Activated B cell treated with CpG ODN at 0.5 μM for 24 hours (primary cell): ENCODE results near the gene SMG6. TPM values are rescaled to one million over a fixed set of nuclear protein-coding genes. Genes with fewer than 3 reads are reported as not detected.
"Not testable (repeated sequence)": the region's sequence is repeated elsewhere in the genome, so short reads cannot be mapped to it uniquely, and the experiment has no call there.

ENCODE experiments used
- ATAC-seq: fragments of 200-7000 bp; cut with Tn5 transposase; one replicate; pipeline ENCODE4 v1.10.0; 2021; ENCODE audit warnings: low read depth, mild to moderate bottlenecking, moderate library complexity
- CTCF ChIA-PET: fragments of 350-600 bp; sonication (Branson Sonifier 250); formaldehyde crosslinking; loops from one replicate; lab custom pipeline; 2021; ENCODE audit warnings: antibody characterized with exemption; lab: Charles Lee
- POLR2A ChIA-PET: fragments of 350-600 bp; sonication (Branson Sonifier 250); formaldehyde crosslinking; loops from one replicate; lab custom pipeline; 2021; ENCODE audit warnings: antibody characterized with exemption; lab: Charles Lee
- DNase-seq: peaks from one replicate; pipeline ENCODE4 v3.0.0; 2022
- H3K27ac Mint-ChIP-seq: one replicate; pipeline ENCODE4 v1.8.0; 2020; ENCODE audit warnings: mixed read lengths
- H3K27me3 Mint-ChIP-seq: one replicate; pipeline ENCODE4 v1.8.0; 2021; ENCODE audit warnings: mixed read lengths
- H3K36me3 Mint-ChIP-seq: one replicate; pipeline ENCODE4 v1.8.0; 2021; ENCODE audit warnings: low read depth, mixed read lengths
- H3K4me1 Mint-ChIP-seq: one replicate; pipeline ENCODE4 v1.8.0; 2021; ENCODE audit warnings: mixed read lengths
- H3K4me3 Mint-ChIP-seq: one replicate; pipeline ENCODE4 v1.8.0; 2020; ENCODE audit warnings: mild to moderate bottlenecking, mixed read lengths
- H3K9me3 Mint-ChIP-seq: one replicate; pipeline ENCODE4 v1.8.0; 2020; ENCODE audit warnings: mixed read lengths
- intact Hi-C: fragments of 100-400 bp; cut with micrococcal nuclease; formaldehyde crosslinking; loops from one replicate; pipeline ENCODE4 v1.15.1; 2024
- total RNA-seq: library from RNA; stranded (reverse); gene quantifications from 2 replicates; pipeline ENCODE4 v1.2.3, GENCODE V29; 2022
- TF ChIP-seq, protein P1 (sequence below): fragments of 200-600 bp; IDR thresholded peaks from one replicate; pipeline ENCODE4 v1.8.0; 2022; ENCODE audit warnings: antibody characterized with exemption, mild to moderate bottlenecking

Gene SMG6
- total RNA-seq, 1 donor from 2014 or later: 30.5 TPM

DNA sequence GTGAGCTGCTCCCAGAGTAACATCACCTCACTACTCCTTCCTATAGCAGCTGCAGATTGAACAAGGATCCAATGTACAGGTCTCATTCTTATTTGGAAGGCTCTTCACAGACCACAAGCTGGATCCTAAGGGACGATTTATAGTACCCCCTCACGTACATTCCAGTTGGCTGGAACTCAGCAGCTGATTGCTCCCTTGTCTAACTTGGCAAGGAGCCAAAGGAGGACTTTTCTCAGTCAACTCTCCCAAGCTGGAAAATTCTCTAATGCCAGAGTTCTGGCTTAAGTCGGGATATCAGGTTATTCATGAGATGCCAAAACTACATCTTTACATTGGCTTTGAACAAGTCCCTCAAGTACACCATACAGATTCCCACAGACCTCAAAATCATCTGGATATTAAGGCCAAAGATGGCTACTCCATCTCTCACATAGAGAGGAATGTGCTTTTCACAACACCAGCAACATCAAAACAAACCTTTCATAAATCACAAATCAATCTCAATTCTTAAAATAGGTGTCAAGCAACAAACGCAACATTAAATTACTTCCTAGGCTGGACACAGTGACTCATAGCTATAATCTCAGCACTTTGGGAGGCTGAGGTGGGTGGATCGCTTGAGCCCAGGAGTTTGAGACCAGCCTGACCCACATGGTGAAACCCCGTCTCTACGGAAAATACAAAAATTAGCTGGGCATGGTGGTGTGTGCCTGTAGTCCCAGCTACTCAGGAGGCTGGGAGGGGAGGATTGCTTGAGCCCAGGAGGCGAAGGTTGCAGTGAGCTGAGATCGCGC lies 39.3 kb downstream of the SMG6 start:
- intact Hi-C loops: no loop called here
- no peak overlapping the region for H3K27ac Mint-ChIP-seq
- H3K4me3 Mint-ChIP-seq: no peak overlapping the region

DNA sequence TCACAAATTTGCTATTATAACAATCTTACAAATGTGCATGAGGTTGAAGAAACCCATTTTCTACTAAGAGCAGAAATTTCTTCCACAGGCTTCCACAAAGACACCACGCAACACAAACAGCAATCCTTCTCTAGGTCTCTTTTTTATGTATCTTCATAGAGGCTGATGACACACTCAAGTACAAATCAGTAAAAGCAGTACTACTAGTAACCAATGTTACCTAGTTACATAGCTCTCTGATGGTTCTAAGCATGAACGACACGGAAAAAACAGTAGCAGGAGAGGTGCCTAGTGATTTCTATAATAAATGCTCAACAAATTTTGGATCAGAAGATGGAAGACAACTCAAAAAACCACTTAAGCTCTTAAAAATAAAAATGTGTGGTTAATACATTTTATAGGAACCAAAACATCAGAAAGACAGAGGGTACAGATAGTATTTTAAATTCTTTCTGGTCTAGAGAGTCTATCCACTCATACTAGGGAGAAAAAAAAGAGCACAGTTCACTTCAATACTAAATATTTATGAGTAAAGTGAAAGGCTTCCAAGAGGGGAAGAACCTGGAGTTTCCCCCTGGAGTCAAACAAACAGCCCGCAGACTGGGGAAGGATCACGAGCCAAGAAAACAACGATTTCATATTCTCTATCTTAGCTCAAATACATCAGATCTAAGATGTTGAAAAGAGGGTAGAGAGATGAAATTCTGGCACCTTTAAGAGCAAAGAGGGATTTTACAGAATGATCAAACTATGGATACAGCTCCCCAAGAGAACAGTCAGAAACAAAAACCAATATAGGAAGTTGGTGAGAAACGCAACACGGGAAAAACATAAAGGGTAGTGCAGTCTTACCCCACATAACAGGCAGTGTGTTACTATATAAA lies 40.2 kb downstream of the SMG6 start:
- peaks cover 46% of the 10 kb centered on the region for H3K36me3 Mint-ChIP-seq
- TF ChIP-seq, protein P1, sequence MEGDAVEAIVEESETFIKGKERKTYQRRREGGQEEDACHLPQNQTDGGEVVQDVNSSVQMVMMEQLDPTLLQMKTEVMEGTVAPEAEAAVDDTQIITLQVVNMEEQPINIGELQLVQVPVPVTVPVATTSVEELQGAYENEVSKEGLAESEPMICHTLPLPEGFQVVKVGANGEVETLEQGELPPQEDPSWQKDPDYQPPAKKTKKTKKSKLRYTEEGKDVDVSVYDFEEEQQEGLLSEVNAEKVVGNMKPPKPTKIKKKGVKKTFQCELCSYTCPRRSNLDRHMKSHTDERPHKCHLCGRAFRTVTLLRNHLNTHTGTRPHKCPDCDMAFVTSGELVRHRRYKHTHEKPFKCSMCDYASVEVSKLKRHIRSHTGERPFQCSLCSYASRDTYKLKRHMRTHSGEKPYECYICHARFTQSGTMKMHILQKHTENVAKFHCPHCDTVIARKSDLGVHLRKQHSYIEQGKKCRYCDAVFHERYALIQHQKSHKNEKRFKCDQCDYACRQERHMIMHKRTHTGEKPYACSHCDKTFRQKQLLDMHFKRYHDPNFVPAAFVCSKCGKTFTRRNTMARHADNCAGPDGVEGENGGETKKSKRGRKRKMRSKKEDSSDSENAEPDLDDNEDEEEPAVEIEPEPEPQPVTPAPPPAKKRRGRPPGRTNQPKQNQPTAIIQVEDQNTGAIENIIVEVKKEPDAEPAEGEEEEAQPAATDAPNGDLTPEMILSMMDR: no peak
- intact Hi-C loops: no loop called here
- no peaks in the 10 kb centered on the region for H3K27me3 Mint-ChIP-seq
- POLR2A ChIA-PET: interaction anchor here (0.6 kb wide), 1 partner anchor 247 kb away, joined by 3 read pairs; no protein-coding TSS in a partner anchor
- peaks cover 37% of the 10 kb centered on the region for H3K4me1 Mint-ChIP-seq
- no peak overlapping the region for H3K4me3 Mint-ChIP-seq
- CTCF ChIA-PET: interaction anchor here (1.3 to 2.4 kb wide), 3 partner anchors 18 to 209 kb away, joined by 3 to 8 read pairs (median 6); no protein-coding TSS in a partner anchor
- no peak overlapping the region for H3K27ac Mint-ChIP-seq
- H3K9me3 Mint-ChIP-seq: no peaks in the 10 kb centered on the region
- ATAC-seq: no peak
- no peak for DNase-seq

More for the DNA sequence above, 39.3 kb downstream of the SMG6 start:
- DNase-seq (no peak), ATAC-seq (no peak)
- H3K9me3 Mint-ChIP-seq: no peaks in the 10 kb centered on the region
- TF ChIP-seq, protein P1: no peak
- peaks cover 46% of the 10 kb centered on the region for H3K36me3 Mint-ChIP-seq
- H3K27me3 Mint-ChIP-seq: no peaks in the 10 kb centered on the region
- ChIA-PET POLR2A (interaction anchor here (0.6 to 0.7 kb wide), 2 partner anchors 19 to 246 kb away, joined by 3 to 7 read pairs; no protein-coding TSS in a partner anchor), CTCF (interaction anchor here (1.0 to 2.4 kb wide), 4 partner anchors 12 to 210 kb away, joined by 3 to 6 read pairs (median 3); no protein-coding TSS in a partner anchor)
- peaks cover 32% of the 10 kb centered on the region for H3K4me1 Mint-ChIP-seq

GRCh38 chr17:2262135-2262587 lies 41.4 kb downstream of the SMG6 start:
- Mint-ChIP-seq H3K9me3 (no peaks in the 10 kb centered on the region), H3K4me3 (no peak overlapping the region), H3K27me3 (no peaks in the 10 kb centered on the region), H3K36me3 (peaks cover 45% of the 10 kb centered on the region), H3K27ac (no peak overlapping the region), H3K4me1 (peaks cover 36% of the 10 kb centered on the region)
- POLR2A ChIA-PET: no interaction called here
- CTCF ChIA-PET: interaction anchor here (2.0 kb wide), 1 partner anchor 17 kb away, joined by 8 read pairs; no protein-coding TSS in a partner anchor
- intact Hi-C loops: no loop called here
- TF ChIP-seq, protein P1: no peak
- no peak for ATAC-seq
- DNase-seq: no peak

- H3K27ac Mint-ChIP-seq: no peak overlapping the region
- H3K36me3 Mint-ChIP-seq: peaks cover 39% of the 10 kb centered on the region
- intact Hi-C loops: no loop called here
- ChIA-PET CTCF (interaction anchor here (2.2 kb wide), 1 partner anchor 15 kb away, joined by 8 read pairs; no protein-coding TSS in a partner anchor), POLR2A (no interaction called here)
- TF ChIP-seq, protein P1: no peak
- peak; percentile 64 for ATAC-seq
- DNase-seq: no peak
- no peak overlapping the region for H3K4me3 Mint-ChIP-seq
- no peaks in the 10 kb centered on the region for H3K9me3 Mint-ChIP-seq
- peaks cover 18% of the 10 kb centered on the region for H3K4me1 Mint-ChIP-seq
- no peaks in the 10 kb centered on the region for H3K27me3 Mint-ChIP-seq
These were observed 43.6 kb downstream of the SMG6 start for GRCh38 chr17:2259769-2260536.

GRCh38 chr17:2258830-2259229 lies 44.8 kb downstream of the SMG6 start:
- peaks cover 18% of the 10 kb centered on the region for H3K4me1 Mint-ChIP-seq
- H3K27ac Mint-ChIP-seq, ATAC-seq, H3K4me3 Mint-ChIP-seq, H3K9me3 Mint-ChIP-seq, H3K27me3 Mint-ChIP-seq, DNase-seq, intact Hi-C loops: not testable (repeated sequence)
- ChIA-PET CTCF (interaction anchor here (0.9 to 2.2 kb wide), 3 partner anchors 13 to 204 kb away, joined by 3 to 8 read pairs (median 3); partner anchors contain the start of gene HIC1), POLR2A (interaction anchor here (0.7 kb wide), 3 partner anchors 31 to 566 kb away, joined by 5 to 10 read pairs (median 8); no protein-coding TSS in a partner anchor)
- peaks cover 40% of the 10 kb centered on the region for H3K36me3 Mint-ChIP-seq
